HG02588 (cell line): Measurements from ENCODE around the gene MYH15.

Experiments used
- ATAC-seq: cut with Tn5 transposase; IDR thresholded peaks from one replicate; pipeline ENCODE4 v1.9.1; 2021; ENCODE audit warnings: mild to moderate bottlenecking, moderate library complexity; ENCODE audit not compliant: unreplicated experiment

The MYH15 gene

GRCh38 chr3:108416111-108416869, 94.1 kb downstream of the MYH15 start:
- no peak for ATAC-seq

- no peak for ATAC-seq
Observed at GRCh38 chr3:108415661-108416060, 94.7 kb downstream of the MYH15 start.

- no peak for ATAC-seq
Observed at GRCh38 chr3:108414007-108414406, 96.4 kb downstream of the MYH15 start.

GRCh38 chr3:108412121-108412750, 98.2 kb downstream of the MYH15 start:
- no peak for ATAC-seq

GRCh38 chr3:108410531-108410984, 99.8 kb downstream of the MYH15 start:
- ATAC-seq: no peak

- no peak for ATAC-seq
Observed at GRCh38 chr3:108409800-108410178, 100.6 kb downstream of the MYH15 start.

- no peak for ATAC-seq
Observed at GRCh38 chr3:108408883-108409799, 101.3 kb downstream of the MYH15 start.

GRCh38 chr3:108407886-108408285, 102.5 kb downstream of the MYH15 start:
- ATAC-seq: no peak

GRCh38 chr3:108406661-108407206, 103.7 kb downstream of the MYH15 start:
- ATAC-seq: peak; percentile 57

- ATAC-seq: no peak
Observed at GRCh38 chr3:108406063-108406660, 104.2 kb downstream of the MYH15 start.

- no peak for ATAC-seq
Observed at GRCh38 chr3:108404368-108404767, 106.0 kb downstream of the MYH15 start.

GRCh38 chr3:108403686-108404345, 106.6 kb downstream of the MYH15 start:
- ATAC-seq: no peak

- no peak for ATAC-seq
Observed at GRCh38 chr3:108403198-108403597, 107.2 kb downstream of the MYH15 start.

GRCh38 chr3:108401836-108402235, 108.6 kb downstream of the MYH15 start:
- no peak for ATAC-seq

GRCh38 chr3:108398510-108398909, 111.9 kb downstream of the MYH15 start:
- ATAC-seq: no peak

GRCh38 chr3:108396336-108396735, 114.1 kb downstream of the MYH15 start:
- no peak for ATAC-seq

- no peak for ATAC-seq
Observed at GRCh38 chr3:108394563-108394962, 115.8 kb downstream of the MYH15 start.

- no peak for ATAC-seq
Observed at GRCh38 chr3:108394016-108394415, 116.4 kb downstream of the MYH15 start.

GRCh38 chr3:108393128-108393900, 117.1 kb downstream of the MYH15 start:
- no peak for ATAC-seq
